Endothelial cell of umbilical vein (primary cell): ENCODE results near the gene TRMT2A.

Experiments used
- EZH2 ChIP-seq: IDR thresholded peaks from 2 replicates; pipeline ENCODE4 v1.6.1; 2012; ENCODE audit warnings: borderline replicate concordance, low read depth, mild to moderate bottlenecking, moderate library complexity, low read length, inconsistent platforms; ENCODE audit not compliant: severe bottlenecking
- FOS ChIP-seq: IDR thresholded peaks from 2 replicates; pipeline ENCODE4 v1.6.1; 2011; ENCODE audit warnings: mild to moderate bottlenecking, low read length, moderate library complexity, borderline replicate concordance; ENCODE audit not compliant: insufficient read depth
- GATA2 ChIP-seq: IDR thresholded peaks from 2 replicates; pipeline ENCODE4 v1.7.0; 2011; ENCODE audit warnings: low read depth, mild to moderate bottlenecking, moderate library complexity, mixed read lengths, low read length; ENCODE audit not compliant: insufficient read length, insufficient read depth
- JUN ChIP-seq: IDR thresholded peaks from 2 replicates; pipeline ENCODE4 v1.6.1; 2011; ENCODE audit warnings: borderline replicate concordance, low read depth; ENCODE audit not compliant: insufficient read length, insufficient read depth
- MYC ChIP-seq: IDR thresholded peaks from one replicate; pipeline ENCODE4 v1.6.1; 2011; ENCODE audit warnings: mild to moderate bottlenecking, low read depth, low read length
- POLR2A ChIP-seq: IDR thresholded peaks from 2 replicates; pipeline ENCODE4 v1.6.1; 2012; ENCODE audit warnings: low read depth, mild to moderate bottlenecking, control low read depth, low read length
- POLR2AphosphoS5 ChIP-seq: IDR thresholded peaks from 2 replicates; pipeline ENCODE4 v1.6.1; 2012; ENCODE audit warnings: low read depth, mild to moderate bottlenecking, control low read depth, low read length, moderate library complexity; ENCODE audit not compliant: insufficient read depth
- TF ChIP-seq, protein P1 (sequence below), 2 donors: IDR thresholded peaks; 1 replicate in 1 of 2; 2 replicates in 1 of 2; pipeline ENCODE4 v1.5.1; 2011; ENCODE audit warnings: low read length in 2 of 2, mild to moderate bottlenecking in 2 of 2, moderate library complexity in 2 of 2, control low read depth in 1 of 2, inconsistent platforms in 1 of 2, low read depth in 1 of 2; ENCODE audit not compliant: insufficient read depth in 1 of 2; ENCODE audit errors: extremely low read depth in 1 of 2

DNA sequence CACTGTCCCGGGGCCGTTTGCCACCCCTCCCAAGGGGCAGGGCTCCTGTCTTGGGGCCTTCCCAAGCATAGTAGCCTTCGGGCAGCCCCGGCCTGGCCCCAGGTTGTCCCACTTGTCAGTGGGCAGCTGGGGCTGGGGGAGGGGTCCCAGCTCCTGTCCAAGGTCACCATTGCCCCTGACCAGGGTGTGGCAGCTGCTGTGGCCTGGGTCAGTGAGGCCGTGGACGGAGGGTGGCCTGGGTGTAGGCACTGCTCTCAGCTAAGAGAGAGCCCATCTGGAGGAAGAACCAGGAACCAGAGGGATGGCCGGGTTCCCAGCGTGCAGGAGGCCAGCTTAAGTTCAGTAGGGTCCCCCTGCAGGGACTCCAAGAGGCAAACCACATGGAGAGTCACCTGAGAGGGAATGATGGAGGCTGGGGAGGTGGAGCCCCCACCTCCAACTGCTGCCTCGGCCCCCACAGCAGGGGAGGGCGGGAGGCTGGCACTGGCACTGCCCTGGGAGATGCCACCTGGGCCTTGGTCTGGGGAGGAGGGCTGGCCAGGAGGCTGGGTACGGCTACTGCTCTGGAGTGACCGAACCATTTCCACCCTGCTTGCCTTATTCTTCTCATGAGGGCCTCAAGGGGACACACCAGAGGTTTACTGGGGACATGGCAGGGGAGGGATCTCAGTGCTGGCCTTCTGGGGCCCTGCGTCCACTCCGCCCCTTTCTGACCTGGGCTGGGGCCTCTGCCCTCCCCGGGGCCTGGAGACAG, 40.6 kb upstream of the TRMT2A start:
- no peak for TF ChIP-seq EZH2
- TF ChIP-seq POLR2A, result no peak
- TF ChIP-seq, protein P1, sequence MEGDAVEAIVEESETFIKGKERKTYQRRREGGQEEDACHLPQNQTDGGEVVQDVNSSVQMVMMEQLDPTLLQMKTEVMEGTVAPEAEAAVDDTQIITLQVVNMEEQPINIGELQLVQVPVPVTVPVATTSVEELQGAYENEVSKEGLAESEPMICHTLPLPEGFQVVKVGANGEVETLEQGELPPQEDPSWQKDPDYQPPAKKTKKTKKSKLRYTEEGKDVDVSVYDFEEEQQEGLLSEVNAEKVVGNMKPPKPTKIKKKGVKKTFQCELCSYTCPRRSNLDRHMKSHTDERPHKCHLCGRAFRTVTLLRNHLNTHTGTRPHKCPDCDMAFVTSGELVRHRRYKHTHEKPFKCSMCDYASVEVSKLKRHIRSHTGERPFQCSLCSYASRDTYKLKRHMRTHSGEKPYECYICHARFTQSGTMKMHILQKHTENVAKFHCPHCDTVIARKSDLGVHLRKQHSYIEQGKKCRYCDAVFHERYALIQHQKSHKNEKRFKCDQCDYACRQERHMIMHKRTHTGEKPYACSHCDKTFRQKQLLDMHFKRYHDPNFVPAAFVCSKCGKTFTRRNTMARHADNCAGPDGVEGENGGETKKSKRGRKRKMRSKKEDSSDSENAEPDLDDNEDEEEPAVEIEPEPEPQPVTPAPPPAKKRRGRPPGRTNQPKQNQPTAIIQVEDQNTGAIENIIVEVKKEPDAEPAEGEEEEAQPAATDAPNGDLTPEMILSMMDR (IDR thresholded peaks at IDR 0.05; ENCODE audit: extremely low read depth in 1 of 2, insufficient read depth in 1 of 2, low read depth in 1 of 2, low read length in 2 of 2), result no peak
- no peak for TF ChIP-seq GATA2
- TF ChIP-seq POLR2AphosphoS5, result no peak
- TF ChIP-seq JUN, result no peak
- TF ChIP-seq MYC, result no peak
- TF ChIP-seq FOS, result no peak
